Suprapubic skin (tissue), 4 donors: Measurements from ENCODE around the gene CUL5.

Experiments
- POLR2A ChIP-seq, 2 donors: fragments of 450-650 bp; IDR thresholded peaks; one replicate each; pipeline ENCODE4 v1.6.1; 2017; ENCODE audit warnings: antibody characterized with exemption in 2 of 2, mild to moderate bottlenecking in 2 of 2, moderate library complexity in 2 of 2
- POLR2AphosphoS5 ChIP-seq, 3 donors: sonication (generic); formaldehyde crosslinking; IDR thresholded peaks; one replicate each; pipeline ENCODE4 v1.6.1; 2017; ENCODE audit warnings: antibody characterized with exemption in 3 of 3
- TF ChIP-seq, protein P1 (sequence below), 2 donors: fragments of 200-600 bp in 1 of 2; fragments of 450-650 bp in 1 of 2; sonication (generic) in 1 of 2; IDR thresholded peaks; one replicate each; pipeline ENCODE4 v1.5.1; 2016 to 2019; ENCODE audit warnings: antibody characterized with exemption in 2 of 2, mild to moderate bottlenecking in 1 of 2, moderate library complexity in 1 of 2

DNA sequence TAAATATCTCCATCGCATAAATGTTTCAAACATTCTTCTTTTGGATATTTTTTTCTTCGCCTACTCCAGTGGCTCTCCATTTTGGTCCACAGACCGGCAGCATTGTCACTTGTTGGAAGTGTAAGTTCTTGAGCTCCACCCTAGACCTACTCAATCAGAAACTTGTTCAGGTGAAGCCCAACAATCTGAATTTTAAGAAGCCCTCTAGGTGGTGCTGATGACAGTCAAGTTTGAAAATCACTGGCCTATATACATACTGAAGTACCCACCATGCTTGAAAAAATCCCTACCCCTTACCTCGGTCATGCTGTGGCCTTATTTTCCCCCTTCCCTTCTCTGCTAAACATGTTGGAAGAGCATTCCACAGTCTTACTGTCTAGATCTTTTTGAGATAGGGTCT, 102.4 kb downstream of the CUL5 start:
- no peak for TF ChIP-seq POLR2AphosphoS5 (IDR thresholded peaks at IDR 0.05)
- TF ChIP-seq POLR2A (IDR thresholded peaks at IDR 0.05) = no peak
- TF ChIP-seq, protein P1, sequence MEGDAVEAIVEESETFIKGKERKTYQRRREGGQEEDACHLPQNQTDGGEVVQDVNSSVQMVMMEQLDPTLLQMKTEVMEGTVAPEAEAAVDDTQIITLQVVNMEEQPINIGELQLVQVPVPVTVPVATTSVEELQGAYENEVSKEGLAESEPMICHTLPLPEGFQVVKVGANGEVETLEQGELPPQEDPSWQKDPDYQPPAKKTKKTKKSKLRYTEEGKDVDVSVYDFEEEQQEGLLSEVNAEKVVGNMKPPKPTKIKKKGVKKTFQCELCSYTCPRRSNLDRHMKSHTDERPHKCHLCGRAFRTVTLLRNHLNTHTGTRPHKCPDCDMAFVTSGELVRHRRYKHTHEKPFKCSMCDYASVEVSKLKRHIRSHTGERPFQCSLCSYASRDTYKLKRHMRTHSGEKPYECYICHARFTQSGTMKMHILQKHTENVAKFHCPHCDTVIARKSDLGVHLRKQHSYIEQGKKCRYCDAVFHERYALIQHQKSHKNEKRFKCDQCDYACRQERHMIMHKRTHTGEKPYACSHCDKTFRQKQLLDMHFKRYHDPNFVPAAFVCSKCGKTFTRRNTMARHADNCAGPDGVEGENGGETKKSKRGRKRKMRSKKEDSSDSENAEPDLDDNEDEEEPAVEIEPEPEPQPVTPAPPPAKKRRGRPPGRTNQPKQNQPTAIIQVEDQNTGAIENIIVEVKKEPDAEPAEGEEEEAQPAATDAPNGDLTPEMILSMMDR (IDR thresholded peaks at IDR 0.05) = no peak
